Natural killer cell (primary cell): ENCODE data around the gene TMEM151A. TPM values are rescaled to one million over a fixed set of nuclear protein-coding genes. Genes with fewer than 3 reads are reported as not detected.

ENCODE experiments used
- ATAC-seq, 3 donors: fragments of 150-1000 bp in 2 of 3; fragments of 200-7000 bp in 1 of 3; cut with Tn5 transposase; 1 replicate in 1 of 3; 2 replicates in 2 of 3; pipeline ENCODE4 v1.10.0; 2021; ENCODE audit warnings: mild to moderate bottlenecking in 2 of 3, moderate library complexity in 2 of 3
- DNase-seq, 2 donors: peaks; one replicate each; pipeline versions ENCODE4 v3.0.0 to v3.0.0-alpha.2; 2013 to 2021; ENCODE audit warnings: mixed read lengths in 1 of 2
- H3K27ac ChIP-seq: one replicate; pipeline ENCODE4 v1.5.1; 2013; ENCODE audit warnings: mild to moderate bottlenecking, low read length
- H3K27me3 ChIP-seq: one replicate; pipeline ENCODE4 v1.6.1; 2013; ENCODE audit warnings: low read length; ENCODE audit not compliant: control insufficient read depth, insufficient read depth
- H3K36me3 ChIP-seq: one replicate; pipeline ENCODE4 v1.6.1; 2013; ENCODE audit warnings: low read length; ENCODE audit not compliant: control insufficient read depth, insufficient read depth
- H3K4me1 ChIP-seq: one replicate; pipeline ENCODE4 v1.6.1; 2013; ENCODE audit warnings: low read length; ENCODE audit not compliant: control insufficient read depth, insufficient read depth
- H3K4me3 ChIP-seq: one replicate; pipeline ENCODE4 v1.5.1; 2013; ENCODE audit warnings: low read length
- H3K9me3 ChIP-seq: one replicate; pipeline ENCODE4 v1.6.1; 2013; ENCODE audit warnings: low read length; ENCODE audit not compliant: control insufficient read depth, insufficient read depth
- H3K27ac Mint-ChIP-seq, 2 donors: one replicate each; pipeline ENCODE4 v1.8.0; 2022; ENCODE audit warnings: mild to moderate bottlenecking in 2 of 2, mixed read lengths in 2 of 2, moderate library complexity in 1 of 2
- H3K27me3 Mint-ChIP-seq, 2 donors: one replicate each; pipeline ENCODE4 v1.8.0; 2022; ENCODE audit warnings: low read depth in 2 of 2, mixed read lengths in 2 of 2
- H3K36me3 Mint-ChIP-seq: one replicate; pipeline ENCODE4 v1.8.0; 2022; ENCODE audit warnings: mixed read lengths
- H3K4me1 Mint-ChIP-seq, 2 donors: one replicate each; pipeline ENCODE4 v1.8.0; 2022; ENCODE audit warnings: mixed read lengths in 2 of 2
- H3K4me3 Mint-ChIP-seq: one replicate; pipeline ENCODE4 v1.8.0; 2022; ENCODE audit warnings: mild to moderate bottlenecking, moderate library complexity, mixed read lengths
- H3K9me3 Mint-ChIP-seq, 2 donors: one replicate each; pipeline ENCODE4 v1.8.0; 2022; ENCODE audit warnings: mixed read lengths in 2 of 2
- WGBS: methylation state at CpG from one replicate; pipeline ENCODE4 v1.1.7; 2013; ENCODE audit warnings: missing lambda C conversion rate; ENCODE audit not compliant: insufficient coverage; 5-methylcytosine and 5-hydroxymethylcytosine counted together
- intact Hi-C: fragments of 100-400 bp; cut with micrococcal nuclease; formaldehyde crosslinking; loops from one replicate; pipeline ENCODE4 v1.14.2; 2022
- total RNA-seq, 4 donors: library from RNA; stranded (reverse); fragments of 120-200 nt in 1 of 4; gene quantifications; one replicate each; pipeline versions ENCODE4 v1.2.3 to v1.2.4, GENCODE V29; 2013 to 2022
- TF ChIP-seq, protein P1 (sequence below): fragments of 200-600 bp; IDR thresholded peaks from one replicate; pipeline ENCODE4 v1.8.0; 2022; ENCODE audit warnings: antibody characterized with exemption

The TMEM151A gene
- total RNA-seq, 3 donors from 2014 or later (not counting 1 experiment from before 2014, with no cell fraction given), result not detected

DNA sequence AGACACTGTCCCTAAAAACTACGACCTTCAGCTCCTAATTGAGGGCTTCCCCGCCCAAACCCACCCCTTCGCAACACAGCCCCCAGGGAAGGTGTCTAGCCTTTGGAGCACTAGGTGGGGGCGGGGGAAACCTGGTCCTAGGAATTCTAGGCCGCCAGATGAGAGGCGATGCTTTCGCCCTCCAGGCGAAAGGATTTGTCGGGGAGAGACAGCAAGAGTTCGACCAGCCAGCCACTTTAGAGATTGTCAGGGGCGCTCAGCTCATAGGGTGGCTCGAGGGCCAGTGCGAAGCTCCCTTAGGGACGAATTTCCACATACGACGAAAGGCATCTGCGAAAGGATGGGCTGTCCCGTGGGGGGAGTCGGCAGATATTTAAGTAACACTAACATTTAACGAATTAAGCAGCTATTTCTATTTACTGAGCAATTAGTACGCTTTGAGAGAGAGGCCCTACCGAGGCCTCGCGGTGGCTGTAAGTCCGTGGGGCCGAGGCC, 19.8 kb downstream of the TMEM151A start:
- Mint-ChIP-seq H3K4me3 (peak overlapping the region; percentile 98), H3K36me3 (no peaks in the 10 kb centered on the region), H3K27ac (peak overlapping the region; percentile 94 to 97), H3K27me3 (peaks cover 11 to 22% of the 10 kb centered on the region in 2 donors), H3K4me1 (peaks cover 11 to 20% of the 10 kb centered on the region in 2 donors), H3K9me3 (no peaks in the 10 kb centered on the region)
- peak in 1 of 3 donors; percentile 65 for ATAC-seq
- H3K9me3 ChIP-seq, result no peaks in the 10 kb centered on the region
- H3K27ac ChIP-seq, result peak overlapping the region; percentile 85
- DNase-seq, result no peak
- no peaks in the 10 kb centered on the region for H3K36me3 ChIP-seq
- WGBS, result 36% methylated on average over 26 of the region's 26 CpGs
- intact Hi-C loops, result loop anchor here (1.0 kb wide), 1 partner anchor 37 kb away; no protein-coding TSS in a partner anchor
- peak overlapping the region; percentile 51 for H3K4me3 ChIP-seq
- no peaks in the 10 kb centered on the region for H3K27me3 ChIP-seq
- H3K4me1 ChIP-seq, result peaks cover 23% of the 10 kb centered on the region
- TF ChIP-seq, protein P1, sequence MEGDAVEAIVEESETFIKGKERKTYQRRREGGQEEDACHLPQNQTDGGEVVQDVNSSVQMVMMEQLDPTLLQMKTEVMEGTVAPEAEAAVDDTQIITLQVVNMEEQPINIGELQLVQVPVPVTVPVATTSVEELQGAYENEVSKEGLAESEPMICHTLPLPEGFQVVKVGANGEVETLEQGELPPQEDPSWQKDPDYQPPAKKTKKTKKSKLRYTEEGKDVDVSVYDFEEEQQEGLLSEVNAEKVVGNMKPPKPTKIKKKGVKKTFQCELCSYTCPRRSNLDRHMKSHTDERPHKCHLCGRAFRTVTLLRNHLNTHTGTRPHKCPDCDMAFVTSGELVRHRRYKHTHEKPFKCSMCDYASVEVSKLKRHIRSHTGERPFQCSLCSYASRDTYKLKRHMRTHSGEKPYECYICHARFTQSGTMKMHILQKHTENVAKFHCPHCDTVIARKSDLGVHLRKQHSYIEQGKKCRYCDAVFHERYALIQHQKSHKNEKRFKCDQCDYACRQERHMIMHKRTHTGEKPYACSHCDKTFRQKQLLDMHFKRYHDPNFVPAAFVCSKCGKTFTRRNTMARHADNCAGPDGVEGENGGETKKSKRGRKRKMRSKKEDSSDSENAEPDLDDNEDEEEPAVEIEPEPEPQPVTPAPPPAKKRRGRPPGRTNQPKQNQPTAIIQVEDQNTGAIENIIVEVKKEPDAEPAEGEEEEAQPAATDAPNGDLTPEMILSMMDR, result peak; percentile 93

DNA sequence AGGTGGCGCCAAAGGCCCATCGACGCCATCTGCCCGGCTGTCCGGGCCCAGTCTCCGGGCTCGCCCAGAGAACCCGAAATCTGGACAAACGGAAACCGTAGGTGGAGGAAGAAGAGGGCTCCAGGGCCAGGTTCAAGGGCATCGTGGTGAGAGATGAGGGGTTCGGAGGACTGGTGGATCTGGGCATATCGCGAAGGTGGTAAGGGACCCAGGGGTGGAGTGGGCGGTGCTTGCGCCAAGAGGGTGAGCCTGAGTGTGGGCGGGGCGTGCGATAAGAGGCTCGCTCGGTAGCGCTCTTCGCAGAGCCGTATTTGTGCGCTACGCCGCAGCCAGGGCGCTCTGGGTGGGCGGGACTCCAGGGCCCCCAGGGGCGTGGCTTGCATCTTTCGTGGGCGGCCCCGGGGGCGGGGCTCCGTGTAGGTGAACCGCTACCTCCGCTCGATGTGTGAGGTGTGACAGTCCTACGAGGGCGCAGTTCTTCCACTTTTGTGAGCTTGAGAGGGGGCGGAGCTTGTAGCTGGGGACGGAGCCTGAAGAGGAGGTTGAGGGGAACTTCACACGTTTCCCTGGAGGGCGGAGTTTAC, 20.4 kb downstream of the TMEM151A start:
- Mint-ChIP-seq H3K9me3 (no peaks in the 10 kb centered on the region), H3K27ac (peak overlapping the region; percentile 94 to 97), H3K4me1 (peaks cover 11 to 21% of the 10 kb centered on the region in 2 donors), H3K27me3 (peaks cover 11 to 22% of the 10 kb centered on the region in 2 donors), H3K4me3 (peak overlapping the region; percentile 98), H3K36me3 (no peaks in the 10 kb centered on the region)
- Histone ChIP-seq H3K4me3 (peak overlapping the region; percentile 51), H3K9me3 (no peaks in the 10 kb centered on the region), H3K27ac (peak overlapping the region; percentile 85), H3K36me3 (no peaks in the 10 kb centered on the region), H3K27me3 (no peaks in the 10 kb centered on the region), H3K4me1 (peaks cover 23% of the 10 kb centered on the region)
- peak; percentile 77 to 89 (median 78) for ATAC-seq
- TF ChIP-seq, protein P1, result peak; percentile 57
- DNase-seq, result peak; percentile 95 to 99
- WGBS, result 0% methylated on average over 44 of the region's 44 CpGs
- intact Hi-C loops, result loop anchor here (1.0 kb wide), 4 partner anchors 16 to 77 kb away; partner anchors contain the start of gene BRMS1

DNA sequence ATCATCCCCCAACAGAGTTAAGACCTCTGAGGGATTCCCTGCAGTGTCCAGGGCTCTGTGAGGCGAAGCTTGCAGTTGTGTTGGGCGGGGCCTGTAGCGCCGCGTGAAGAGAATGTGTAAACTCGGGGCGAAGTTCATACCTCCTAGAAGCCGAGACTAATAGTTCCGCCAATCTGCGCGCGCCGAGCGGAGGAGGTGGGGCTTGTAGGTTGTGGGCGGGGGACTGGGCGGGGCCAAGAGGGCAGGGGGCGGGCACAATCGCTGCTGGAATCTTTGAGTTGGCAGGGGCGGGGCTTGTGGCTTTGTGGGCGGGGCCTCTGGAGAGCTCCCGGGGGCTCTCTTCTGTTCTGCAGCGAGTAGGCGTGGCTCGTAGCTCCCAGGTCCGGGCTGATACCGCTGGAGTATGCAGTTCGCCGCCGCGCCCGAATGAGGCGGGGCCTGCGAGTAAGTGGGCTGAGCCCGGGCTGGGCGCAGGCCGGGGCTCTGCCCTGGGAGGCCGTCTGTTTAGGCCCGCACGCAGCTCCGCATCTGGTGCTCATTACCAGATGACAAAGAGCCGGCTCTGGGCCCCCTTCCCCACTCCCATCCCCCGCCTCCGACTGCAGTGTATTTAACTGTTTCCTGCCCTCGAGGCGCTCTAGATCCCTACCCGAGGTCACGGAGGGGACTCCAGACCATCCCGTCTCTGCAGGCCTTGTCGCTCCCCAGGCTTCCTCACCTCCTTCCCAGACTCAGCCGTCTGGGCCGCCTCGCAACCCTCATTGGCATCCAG, 21.0 kb downstream of the TMEM151A start:
- 5% methylated on average over 52 of the region's 52 CpGs for WGBS
- TF ChIP-seq, protein P1, result no peak
- Histone ChIP-seq H3K4me1 (peaks cover 30% of the 10 kb centered on the region), H3K27ac (peak overlapping the region; percentile 85), H3K36me3 (no peaks in the 10 kb centered on the region), H3K4me3 (peak overlapping the region; percentile 51), H3K27me3 (no peaks in the 10 kb centered on the region), H3K9me3 (no peaks in the 10 kb centered on the region)
- H3K9me3 Mint-ChIP-seq, result no peaks in the 10 kb centered on the region
- peaks cover 11 to 19% of the 10 kb centered on the region in 2 donors for H3K27me3 Mint-ChIP-seq
- peaks cover 11 to 28% of the 10 kb centered on the region in 2 donors for H3K4me1 Mint-ChIP-seq
- no peaks in the 10 kb centered on the region for H3K36me3 Mint-ChIP-seq
- DNase-seq (peak; percentile 94 to 99), ATAC-seq (peak; percentile 66 to 80 (median 67))
- peak overlapping the region; percentile 94 to 97 for H3K27ac Mint-ChIP-seq
- intact Hi-C loops, result loop anchor here (1.0 kb wide), 3 partner anchors 16 to 77 kb away; partner anchors contain the start of gene BRMS1
- H3K4me3 Mint-ChIP-seq, result peak overlapping the region; percentile 98
